GM21423 (cell line): ENCODE measurements around the gene UBE2O.

Source experiments
- ATAC-seq: cut with Tn5 transposase; IDR thresholded peaks from one replicate; pipeline ENCODE4 v1.9.1; 2021; ENCODE audit warnings: mild to moderate bottlenecking, moderate library complexity; ENCODE audit not compliant: unreplicated experiment

UBE2O gene

GRCh38 chr17:76487451-76488192 lies 34.7 kb upstream of the UBE2O start:
- ATAC-seq: no peak

- ATAC-seq: no peak
These were observed 32.6 kb upstream of the UBE2O start for GRCh38 chr17:76485569-76485968.

GRCh38 chr17:76484228-76484725 lies 31.3 kb upstream of the UBE2O start:
- ATAC-seq: no peak

- peak; percentile 54 for ATAC-seq
These were observed 28.2 kb upstream of the UBE2O start for GRCh38 chr17:76481071-76481655.

GRCh38 chr17:76480632-76481031 lies 27.7 kb upstream of the UBE2O start:
- ATAC-seq: no peak

GRCh38 chr17:76479515-76480060 lies 26.6 kb upstream of the UBE2O start:
- ATAC-seq: no peak

GRCh38 chr17:76478730-76479514 lies 26.0 kb upstream of the UBE2O start:
- ATAC-seq: no peak

GRCh38 chr17:76478097-76478496 lies 25.1 kb upstream of the UBE2O start:
- ATAC-seq: no peak

- ATAC-seq: no peak
These were observed 24.6 kb upstream of the UBE2O start for GRCh38 chr17:76477576-76477975.

- ATAC-seq: no peak
These were observed 23.8 kb upstream of the UBE2O start for GRCh38 chr17:76476736-76477135.

GRCh38 chr17:76475302-76475701 lies 22.4 kb upstream of the UBE2O start:
- ATAC-seq: no peak

GRCh38 chr17:76474894-76475293 lies 21.9 kb upstream of the UBE2O start:
- no peak for ATAC-seq

GRCh38 chr17:76474238-76474637 lies 21.3 kb upstream of the UBE2O start:
- ATAC-seq: no peak

- ATAC-seq: no peak
These were observed 20.6 kb upstream of the UBE2O start for GRCh38 chr17:76473541-76473985.

- ATAC-seq: no peak
These were observed 19.8 kb upstream of the UBE2O start for GRCh38 chr17:76472726-76473125.

GRCh38 chr17:76472258-76472645 lies 19.3 kb upstream of the UBE2O start:
- ATAC-seq: no peak

- no peak for ATAC-seq
These were observed 18.7 kb upstream of the UBE2O start for GRCh38 chr17:76471498-76472257.

GRCh38 chr17:76469991-76470739 lies 17.2 kb upstream of the UBE2O start:
- ATAC-seq: no peak

- no peak for ATAC-seq
These were observed 16.4 kb upstream of the UBE2O start for GRCh38 chr17:76469076-76469990.
